ENCODE results near the gene PCDHGA9. TPM values are rescaled to one million over a fixed set of nuclear protein-coding genes. Genes with fewer than 3 reads are reported as not detected.

The PCDHGA9 gene
- total and polyA plus RNA-seq, 9 of the 15 experiments (the other 6 are each of a cell fraction or from before 2014, with no cell fraction given) = 0.03 to 0.18 (median 0.11) TPM; not detected in 2

DNA sequence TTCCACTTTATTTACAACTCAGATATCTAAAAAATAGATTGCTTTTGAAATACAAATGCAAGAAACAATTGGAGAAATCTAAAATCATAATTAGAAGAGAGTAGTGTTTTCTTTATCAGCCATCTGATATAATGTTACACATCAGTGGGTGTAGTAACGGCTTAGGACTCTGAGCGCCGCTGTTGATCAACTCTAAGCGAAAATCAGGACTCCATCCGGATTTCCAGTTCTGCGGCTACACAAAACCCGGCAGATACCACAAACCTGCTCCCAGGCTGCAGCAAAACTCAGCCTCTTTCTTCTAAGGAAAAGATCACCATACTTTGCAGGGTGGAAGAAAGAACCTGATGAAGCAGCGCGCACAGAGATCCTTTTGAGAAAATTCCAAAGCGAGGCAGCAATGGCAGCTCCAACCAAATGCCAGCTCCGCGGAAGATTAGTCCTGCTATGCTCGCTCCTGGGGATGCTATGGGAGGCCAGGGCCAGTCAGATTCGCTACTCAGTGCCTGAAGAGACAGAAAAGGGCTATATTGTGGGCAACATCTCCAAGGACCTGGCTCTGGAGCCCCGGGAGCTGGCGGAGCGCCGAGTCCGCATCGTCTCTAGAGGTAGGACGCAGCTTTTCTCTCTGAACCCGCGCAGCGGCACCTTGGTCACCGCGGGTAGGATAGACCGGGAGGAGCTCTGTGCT lies at the start of gene PCDHGA9 (continued):
- TF ChIP-seq CTCF (IDR thresholded peaks at IDR 0.05 in 2 of 3, conservative IDR thresholded peaks at IDR 0.05 in 1 of 3; ENCODE audit: insufficient read depth in 2 of 3, low read depth in 1 of 3, low read length in 3 of 3) (peak; percentile 56 to 61 (median 59)), ZNF778 (CRISPR knock-in tag; IDR thresholded peaks at IDR 0.05) (no peak), RFX7 (CRISPR knock-in tag; IDR thresholded peaks at IDR 0.05) (no peak), ZNF561 (CRISPR knock-in tag; conservative IDR thresholded peaks at IDR 0.05) (no peak), ZNF133 (CRISPR knock-in tag; IDR thresholded peaks at IDR 0.05) (no peak), BMI1 (IDR thresholded peaks at IDR 0.05; ENCODE audit: low read length) (no peak), MAFG (tag; conservative IDR thresholded peaks at IDR 0.05) (no peak), PYGO2 (tag; IDR thresholded peaks at IDR 0.05) (no peak), ZNF24 (IDR thresholded peaks at IDR 0.05) (no peak)
